ENCODE results near the gene GSTP1.

- TF ChIP-seq POLR2A (IDR thresholded peaks at IDR 0.05; ENCODE audit: control extremely low read depth in 1 of 2, low read depth in 2 of 2, low read length in 2 of 2) (peak in 1 of 2 experiments; percentile 11; a peak in 1 of 3 replicates), BCL11A (IDR thresholded peaks at IDR 0.05; ENCODE audit: low read depth in 2 of 2, low read length in 2 of 2) (no peak), CTCF (IDR thresholded peaks at IDR 0.05; ENCODE audit: control extremely low read depth in 1 of 3, insufficient read depth in 1 of 3, low read depth in 1 of 3, low read length in 3 of 3) (no peak), SIX5 (IDR thresholded peaks at IDR 0.05; ENCODE audit: low read depth, low read length) (no peak), SP1 (IDR thresholded peaks at IDR 0.05; ENCODE audit: low read depth, low read length) (no peak), SRF (IDR thresholded peaks at IDR 0.05; ENCODE audit: low read depth, low read length) (no peak), ATF2 (IDR thresholded peaks at IDR 0.05; ENCODE audit: low read length) (no peak), EGR1 (IDR thresholded peaks at IDR 0.05; ENCODE audit: borderline replicate concordance, low read depth, low read length) (no peak), FOSL1 (IDR thresholded peaks at IDR 0.05; ENCODE audit: insufficient read depth, low read depth, low read length) (no peak), HDAC2 (IDR thresholded peaks at IDR 0.05; ENCODE audit: borderline replicate concordance in 1 of 2, low read depth in 2 of 2, low read length in 2 of 2) (no peak), CREB1 (IDR thresholded peaks at IDR 0.05) (no peak), CHD1 (IDR thresholded peaks at IDR 0.05; ENCODE audit: low read depth, low read length) (no peak), EP300 (IDR thresholded peaks at IDR 0.05; ENCODE audit: borderline replicate concordance in 1 of 2, low read depth in 2 of 2, low read length in 2 of 2) (no peak), ASH2L (IDR thresholded peaks at IDR 0.05; ENCODE audit: low read length) (no peak)
Observed at GRCh38 chr11:67584881-67585873, 1.6 kb downstream of the GSTP1 start.
